Measurements from ENCODE around the gene CA10.
A peak's percentile ranks its signal among the peaks of the same experiment; 100 is the strongest.

The CA10 gene

DNA sequence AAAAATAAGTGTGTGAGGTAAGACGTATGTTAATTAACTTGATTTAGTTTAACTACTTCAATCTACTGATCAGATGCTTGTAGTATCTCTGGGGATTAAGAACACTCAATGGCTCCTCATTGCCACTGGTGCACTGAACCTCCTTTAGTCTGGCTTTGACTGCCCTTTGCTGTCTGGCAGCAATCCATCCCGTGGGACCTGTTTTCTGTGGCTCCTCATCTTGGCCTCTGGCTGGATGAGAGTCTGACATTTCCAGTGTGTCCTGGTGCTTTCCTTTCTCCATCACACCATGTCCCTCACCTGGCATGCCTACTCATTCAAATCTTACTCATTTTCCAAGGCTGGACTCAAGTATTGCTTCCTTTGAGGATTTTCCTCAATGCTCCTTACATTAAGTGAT lies 212.2 kb downstream of the CA10 start:
- DNase-seq = no peak

GRCh38 chr17:51941272-51941671 lies 217.2 kb downstream of the CA10 start:
- DNase-seq = peak; percentile 46

- DNase-seq = no peak
These were observed 221.2 kb downstream of the CA10 start for GRCh38 chr17:51937264-51937663.

DNA sequence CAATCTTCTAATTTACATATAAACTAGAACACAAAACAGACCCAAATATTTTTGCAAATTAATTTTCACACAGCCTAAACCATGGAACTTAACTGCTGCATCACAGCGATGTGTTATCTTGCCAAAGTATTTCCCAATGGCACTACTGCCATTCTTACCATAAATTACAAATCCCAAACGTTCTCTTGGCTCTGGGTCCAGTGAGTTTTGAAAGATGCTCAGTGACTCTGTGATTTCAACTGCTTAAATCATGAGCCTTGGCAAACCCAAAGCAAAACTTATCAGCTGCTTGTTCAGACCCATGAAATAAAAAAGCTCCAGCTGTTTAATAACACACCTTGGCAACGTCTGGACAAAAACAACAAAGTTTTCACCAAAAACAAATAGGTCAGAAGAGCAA lies 223.0 kb downstream of the CA10 start:
- DNase-seq = no peak

GRCh38 chr17:51933647-51934046 lies 224.9 kb downstream of the CA10 start:
- DNase-seq = peak; percentile 96

- no peak for DNase-seq
These were observed 232.1 kb downstream of the CA10 start for GRCh38 chr17:51926448-51926847.

- DNase-seq = no peak
These were observed 237.0 kb downstream of the CA10 start for GRCh38 chr17:51921500-51921899.

GRCh38 chr17:51914577-51914976 lies 243.9 kb downstream of the CA10 start:
- DNase-seq = no peak

DNA sequence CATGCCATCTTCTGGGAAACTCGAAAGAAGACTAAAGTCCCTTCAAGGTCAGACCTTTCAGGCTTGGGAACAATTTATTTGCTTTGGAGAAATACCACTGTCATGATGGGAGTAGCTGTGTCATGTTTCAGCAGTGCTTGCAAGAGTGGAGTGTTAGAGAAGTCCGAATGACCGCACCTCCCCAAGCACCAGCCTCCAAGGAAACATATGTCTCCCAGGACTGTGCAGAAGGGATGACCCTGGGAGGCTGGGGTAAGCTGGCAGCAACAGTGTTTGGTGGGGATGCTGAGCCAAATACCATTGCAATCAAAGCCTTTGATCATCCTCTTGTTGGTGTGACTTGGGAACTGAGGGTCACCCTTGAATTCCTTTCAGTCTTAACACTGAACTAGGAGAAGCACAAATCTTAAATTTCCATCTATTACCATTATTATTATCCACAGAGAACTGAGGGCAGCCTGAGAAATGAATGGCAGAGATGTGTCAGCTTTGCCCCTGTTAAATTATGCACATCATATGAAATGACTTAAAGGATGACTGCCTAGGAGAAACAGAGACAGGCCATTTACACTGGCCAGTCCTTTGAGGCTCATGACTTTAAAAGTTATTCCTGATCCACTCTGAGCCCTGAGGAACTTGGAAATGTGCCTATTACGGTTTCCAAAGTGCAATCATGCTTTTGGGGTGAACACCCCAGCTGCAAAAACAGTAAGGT lies 244.9 kb downstream of the CA10 start:
- DNase-seq = no peak

GRCh38 chr17:51912939-51913338 lies 245.6 kb downstream of the CA10 start:
- no peak for DNase-seq

- DNase-seq = no peak
These were observed 247.3 kb downstream of the CA10 start for GRCh38 chr17:51911237-51911636.

DNA sequence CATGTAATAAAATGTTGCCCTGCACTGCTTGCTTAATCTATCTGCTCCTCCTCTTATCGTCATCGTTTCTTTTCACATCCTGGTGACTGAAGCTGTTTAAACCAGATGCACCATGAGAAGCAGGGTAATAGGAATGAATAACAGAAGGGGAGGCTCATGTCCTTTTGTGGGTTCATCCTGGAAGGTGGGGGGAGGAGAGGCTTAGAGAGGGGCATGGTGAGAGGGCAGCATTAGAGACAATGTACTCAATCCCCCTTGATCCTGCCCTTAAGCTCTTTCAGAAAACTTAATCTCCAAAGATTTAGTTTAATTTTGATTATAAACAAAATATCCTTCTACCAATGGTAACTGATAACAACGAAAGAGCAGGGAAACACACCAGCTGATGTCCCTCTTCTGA lies 248.5 kb downstream of the CA10 start:
- DNase-seq = no peak

GRCh38 chr17:51908841-51909537 lies 249.5 kb downstream of the CA10 start:
- DNase-seq = no peak

- DNase-seq = no peak
These were observed 251.5 kb downstream of the CA10 start for GRCh38 chr17:51907041-51907440.

DNA sequence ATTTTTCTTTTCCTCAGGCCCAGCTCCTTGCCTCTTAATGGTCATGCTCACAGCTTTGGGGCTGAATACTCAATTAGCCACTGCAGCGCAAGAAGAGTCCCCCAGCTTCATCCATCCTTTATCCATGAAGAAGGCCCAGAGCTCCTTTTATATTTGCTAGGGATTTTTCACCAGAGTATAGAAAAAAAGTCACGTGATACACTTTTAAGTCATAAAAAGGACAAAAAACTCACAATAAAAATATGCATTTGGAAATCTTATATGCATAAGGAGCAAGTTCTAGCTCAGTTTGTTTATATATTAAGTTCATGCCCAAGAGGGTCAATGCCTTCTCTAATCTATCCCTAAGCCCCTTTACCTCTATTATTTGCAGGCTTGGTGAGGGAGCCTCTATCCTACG lies 254.1 kb downstream of the CA10 start:
- no peak for DNase-seq

DNA sequence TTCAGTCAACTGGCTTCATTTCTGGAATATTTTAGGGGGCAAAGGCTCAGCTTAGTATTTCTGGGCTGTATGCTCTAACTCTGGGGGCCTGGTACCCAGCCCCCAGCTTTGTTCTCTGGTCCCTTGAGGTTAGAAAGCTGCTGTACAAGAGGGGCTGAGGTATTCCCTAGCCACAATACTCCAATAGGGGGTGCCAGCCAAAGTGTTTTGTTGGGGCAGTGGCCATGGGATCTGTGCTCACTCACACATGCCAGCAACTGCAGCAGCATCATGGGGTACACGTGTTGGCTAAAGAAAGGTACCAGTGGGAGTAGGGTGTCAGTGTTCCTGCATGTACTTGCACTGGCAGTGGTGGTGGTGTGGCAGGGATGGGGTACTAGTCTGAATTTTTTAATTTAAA lies 257.3 kb downstream of the CA10 start:
- no peak for DNase-seq

GRCh38 chr17:51891936-51892335 lies 266.6 kb downstream of the CA10 start:
- DNase-seq = no peak

GRCh38 chr17:51890710-51891109 lies 267.8 kb downstream of the CA10 start:
- no peak for DNase-seq

DNA sequence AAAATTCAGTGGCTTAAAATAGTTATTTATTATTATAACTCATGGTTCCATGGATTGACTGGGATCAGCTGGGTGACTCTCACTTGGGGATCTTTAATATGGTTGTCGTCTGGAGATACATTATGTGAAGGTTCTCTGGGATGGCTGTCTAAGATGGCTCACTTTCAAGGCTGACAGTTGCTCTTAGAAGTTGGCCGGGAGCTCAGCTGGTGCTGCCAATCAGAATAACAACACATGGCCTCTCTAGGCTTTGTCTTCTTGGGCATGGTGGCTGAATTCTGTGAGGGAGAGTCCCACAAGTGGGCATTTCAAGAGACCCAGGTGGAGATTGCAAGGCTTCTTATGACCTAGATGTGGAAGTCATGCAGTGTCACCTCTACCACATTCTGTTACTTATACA lies 269.7 kb downstream of the CA10 start:
- no peak for DNase-seq

DNA sequence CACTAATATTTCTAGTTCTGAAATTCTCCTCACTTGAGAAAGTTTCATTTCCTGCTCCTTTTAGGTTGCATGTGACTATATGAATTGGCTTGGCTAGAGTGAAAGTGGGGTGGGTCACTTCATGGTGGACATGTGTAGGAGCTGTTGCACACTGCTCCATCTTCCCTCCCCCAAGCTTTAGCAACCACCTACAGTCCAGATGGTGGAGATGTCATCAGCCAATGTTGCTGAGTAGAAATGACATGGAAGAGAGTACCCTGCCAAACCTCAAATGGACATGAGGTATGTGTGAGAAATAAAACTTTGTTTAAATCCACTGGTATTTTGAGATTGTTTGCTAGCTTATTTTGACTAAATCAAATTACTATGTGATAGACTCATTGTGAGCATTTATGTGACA lies 281.5 kb downstream of the CA10 start:
- DNase-seq = no peak

DNA sequence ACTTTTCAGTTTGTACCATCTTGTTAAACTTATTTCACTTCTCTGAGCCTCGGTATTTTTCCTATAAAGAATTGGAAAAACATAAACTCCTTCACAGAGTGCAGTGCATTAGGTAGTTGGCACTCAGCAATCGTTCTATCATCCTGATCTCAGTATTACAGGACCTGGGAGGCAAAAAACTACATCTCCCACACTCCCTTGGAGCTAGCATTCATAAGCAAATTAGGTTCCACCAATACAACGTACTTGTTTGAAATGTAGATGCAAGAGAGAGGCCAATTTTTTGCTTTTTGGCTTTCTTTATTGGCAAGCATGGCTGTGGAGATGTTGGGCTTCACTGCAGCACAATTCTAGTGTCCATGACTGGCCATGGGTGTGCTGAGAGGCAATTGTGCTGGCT lies 285.2 kb downstream of the CA10 start:
- DNase-seq = no peak

- DNase-seq = no peak
These were observed 289.1 kb downstream of the CA10 start for GRCh38 chr17:51869387-51869786.

GRCh38 chr17:51860954-51861561 lies 297.5 kb downstream of the CA10 start:
- DNase-seq = peak; percentile 28

DNA sequence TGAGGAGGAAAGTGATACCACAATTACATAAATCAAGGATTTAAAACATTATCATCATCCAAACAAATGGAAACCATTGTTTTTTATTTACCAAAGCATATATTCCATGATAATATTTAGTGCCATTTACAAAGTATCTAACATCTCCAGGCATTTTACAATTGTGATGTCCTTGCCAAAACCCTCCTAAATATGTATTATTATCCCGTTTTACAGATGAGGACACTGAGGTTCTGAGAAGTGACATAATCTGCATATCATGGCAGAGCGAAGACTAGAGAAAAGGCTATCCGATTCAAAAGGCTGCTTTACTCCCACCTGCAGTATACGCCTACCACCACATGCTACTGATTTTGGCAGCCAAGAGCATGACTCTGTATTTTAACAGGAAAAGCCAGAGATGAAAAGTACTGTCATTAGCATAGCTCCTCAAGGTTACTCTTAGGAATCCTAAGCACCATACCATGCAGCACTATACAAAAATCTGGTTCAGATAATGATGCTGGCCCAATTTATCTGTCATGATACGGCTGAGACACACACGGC lies 301.4 kb downstream of the CA10 start:
- DNase-seq = no peak

Measured in NCI-H524 treated with DMSO at 0.1 percent for 48 hours (cell line).